ENCODE data around the gene SPATA32. TPM values are rescaled to one million over a fixed set of nuclear protein-coding genes. Genes with fewer than 3 reads are reported as not detected.

Gene SPATA32
- total RNA-seq, 1 donor from 2014 or later: not detected

- peak; percentile 16 to 46 for DNase-seq (ENCODE audit: low read depth in 2 of 2)
Measured at GRCh38 chr17:45247429-45248131, 14.3 kb downstream of the SPATA32 start.

DNA sequence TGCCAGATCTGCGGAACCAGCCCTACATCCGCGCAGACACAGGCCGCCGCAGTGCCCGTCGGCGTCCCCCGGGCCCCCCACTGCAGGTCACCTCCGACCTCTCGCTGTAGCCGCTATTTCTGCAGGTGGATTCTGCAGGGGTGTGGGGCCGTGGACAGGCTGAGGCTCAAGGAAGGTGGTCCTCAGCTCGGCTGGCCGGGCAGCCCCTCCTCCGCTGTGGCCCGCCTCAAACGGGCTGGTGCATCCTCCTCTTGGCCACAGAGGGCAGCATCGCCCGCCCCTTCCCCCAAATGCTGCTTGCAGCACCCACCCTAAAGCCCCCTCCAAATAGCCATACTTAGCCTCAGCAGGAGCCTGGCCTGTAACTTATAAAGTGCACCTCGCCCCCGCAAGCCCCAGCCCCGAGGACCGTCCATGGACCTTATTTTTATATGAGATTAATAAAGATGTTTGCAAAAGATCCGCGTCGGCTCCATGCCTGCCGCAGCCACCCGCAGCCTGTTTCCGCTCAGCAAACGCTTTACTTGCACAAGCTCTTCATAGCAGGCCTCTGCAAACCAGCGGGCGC is 14.9 kb downstream of the SPATA32 start:
- DNase-seq (ENCODE audit: low read depth in 2 of 2): peak; percentile 14 to 29

DNA sequence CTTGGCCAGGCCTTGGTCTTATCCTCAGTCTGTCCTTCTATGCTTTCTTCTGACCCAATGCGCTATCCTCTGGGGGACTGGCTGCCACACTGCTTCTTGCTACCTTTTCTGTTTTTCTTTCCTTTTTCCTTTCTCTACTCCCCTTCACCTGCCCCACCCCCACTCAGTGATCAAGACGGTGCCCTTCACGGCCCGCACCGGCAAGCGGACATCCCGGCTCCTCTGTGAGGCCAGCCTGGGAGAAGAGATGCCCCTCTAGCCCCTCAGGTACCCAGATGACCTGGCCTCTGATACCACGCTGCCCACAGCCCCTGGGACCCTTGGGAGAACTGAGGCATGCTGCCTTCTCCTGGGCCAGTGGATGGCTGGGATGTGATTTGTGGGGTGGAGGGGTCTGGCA is 15.6 kb downstream of the SPATA32 start:
- no peak for DNase-seq (ENCODE audit: low read depth in 2 of 2)

DNA sequence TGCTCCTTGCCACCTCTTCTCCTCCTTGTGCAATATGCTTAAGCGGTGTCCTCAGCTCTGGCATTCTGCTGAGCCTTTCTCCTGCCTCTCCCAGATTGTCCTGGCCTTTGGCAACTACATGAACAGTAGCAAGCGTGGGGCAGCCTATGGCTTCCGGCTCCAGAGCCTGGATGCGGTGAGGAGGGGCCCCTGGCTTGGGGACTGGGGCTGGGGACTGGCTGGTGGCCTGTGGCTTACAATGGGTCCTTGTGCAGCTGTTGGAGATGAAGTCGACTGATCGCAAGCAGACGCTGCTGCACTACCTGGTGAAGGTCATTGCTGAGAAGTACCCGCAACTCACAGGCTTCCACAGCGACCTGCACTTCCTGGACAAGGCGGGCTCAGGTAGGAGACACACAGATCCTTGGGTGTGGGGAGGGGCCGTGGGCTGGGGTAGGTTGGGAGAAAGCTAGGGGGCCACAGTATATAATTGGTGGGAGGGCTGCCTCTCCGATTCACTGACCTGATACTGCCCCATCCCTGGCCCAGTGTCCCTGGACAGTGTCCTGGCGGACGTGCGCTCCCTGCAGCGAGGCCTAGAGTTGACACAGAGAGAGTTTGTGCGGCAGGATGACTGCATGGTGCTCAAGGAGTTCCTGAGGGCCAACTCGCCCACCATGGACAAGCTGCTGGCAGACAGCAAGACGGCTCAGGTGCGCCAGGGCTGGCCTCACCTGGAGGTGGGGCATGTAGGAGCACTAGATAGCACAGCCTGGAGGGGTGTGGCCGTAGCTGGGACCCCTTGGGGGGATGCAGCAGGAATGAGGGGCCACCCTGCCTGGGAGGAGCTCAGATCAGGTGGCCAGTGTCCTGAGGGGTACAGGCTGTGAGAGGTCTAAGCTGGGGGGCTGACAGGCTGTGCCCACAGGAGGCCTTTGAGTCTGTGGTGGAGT is 16.9 kb downstream of the SPATA32 start:
- no peak for DNase-seq (ENCODE audit: low read depth in 2 of 2)

DNA sequence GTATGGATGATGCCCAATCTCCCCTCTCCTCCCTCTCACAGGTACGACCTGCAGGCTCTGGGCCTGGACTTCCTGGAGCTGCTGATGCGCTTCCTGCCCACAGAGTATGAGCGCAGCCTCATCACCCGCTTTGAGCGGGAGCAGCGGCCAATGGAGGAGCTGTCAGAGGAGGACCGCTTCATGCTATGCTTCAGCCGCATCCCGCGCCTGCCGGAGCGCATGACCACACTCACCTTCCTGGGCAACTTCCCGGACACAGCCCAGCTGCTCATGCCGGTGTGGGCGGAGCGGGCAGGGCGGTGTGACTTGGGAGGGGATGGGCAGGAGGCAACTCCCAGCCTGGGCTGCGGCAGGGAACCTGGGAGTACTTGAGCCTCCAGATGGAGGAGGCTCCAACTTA is 18.1 kb downstream of the SPATA32 start:
- DNase-seq (ENCODE audit: low read depth in 2 of 2): no peak

DNA sequence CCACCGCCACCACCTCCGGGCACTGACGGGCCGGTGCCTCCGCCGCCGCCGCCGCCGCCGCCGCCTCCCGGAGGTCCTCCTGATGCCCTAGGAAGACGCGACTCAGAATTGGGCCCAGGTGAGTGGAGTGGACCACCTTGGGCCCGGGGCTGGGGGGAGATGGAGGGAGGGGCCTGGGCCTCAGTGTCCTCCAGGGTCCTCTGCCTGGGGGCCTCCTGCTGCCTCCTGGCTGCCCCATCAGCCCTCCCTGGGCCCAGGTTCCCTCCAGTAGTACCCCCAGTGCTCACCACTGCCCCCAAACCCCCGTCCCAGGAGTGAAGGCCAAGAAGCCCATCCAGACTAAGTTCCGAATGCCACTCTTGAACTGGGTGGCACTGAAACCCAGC is 19.9 kb downstream of the SPATA32 start:
- DNase-seq (ENCODE audit: low read depth in 2 of 2): no peak

DNA sequence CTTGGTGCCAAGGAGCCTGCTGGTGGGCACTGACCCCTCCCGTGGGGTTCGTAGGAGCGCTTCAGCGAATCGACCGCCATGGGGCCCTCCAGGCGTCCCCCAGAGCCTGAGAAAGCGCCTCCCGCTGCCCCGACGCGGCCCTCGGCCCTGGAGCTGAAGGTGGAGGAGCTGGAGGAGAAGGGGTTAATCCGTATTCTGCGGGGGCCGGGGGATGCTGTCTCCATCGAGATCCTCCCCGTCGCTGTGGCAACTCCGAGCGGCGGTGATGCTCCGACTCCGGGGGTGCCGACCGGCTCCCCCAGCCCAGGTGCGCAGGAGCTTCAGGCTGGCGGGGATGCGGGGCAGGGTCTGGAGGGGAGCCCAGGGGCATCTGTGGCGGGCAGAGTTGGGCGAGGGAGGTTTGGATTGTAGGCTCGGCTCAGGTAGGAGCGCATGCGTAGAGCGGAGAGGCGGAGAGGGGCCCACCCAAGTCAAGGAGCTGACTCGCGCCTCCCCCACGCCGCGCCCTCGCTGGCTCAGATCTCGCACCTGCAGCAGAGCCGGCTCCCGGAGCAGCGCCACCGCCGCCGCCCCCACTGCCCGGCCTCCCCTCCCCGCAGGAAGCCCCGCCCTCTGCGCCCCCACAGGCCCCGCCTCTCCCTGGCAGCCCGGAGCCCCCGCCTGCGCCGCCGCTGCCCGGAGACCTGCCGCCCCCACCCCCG is 20.4 kb downstream of the SPATA32 start:
- DNase-seq (ENCODE audit: low read depth in 2 of 2): no peak

DNA sequence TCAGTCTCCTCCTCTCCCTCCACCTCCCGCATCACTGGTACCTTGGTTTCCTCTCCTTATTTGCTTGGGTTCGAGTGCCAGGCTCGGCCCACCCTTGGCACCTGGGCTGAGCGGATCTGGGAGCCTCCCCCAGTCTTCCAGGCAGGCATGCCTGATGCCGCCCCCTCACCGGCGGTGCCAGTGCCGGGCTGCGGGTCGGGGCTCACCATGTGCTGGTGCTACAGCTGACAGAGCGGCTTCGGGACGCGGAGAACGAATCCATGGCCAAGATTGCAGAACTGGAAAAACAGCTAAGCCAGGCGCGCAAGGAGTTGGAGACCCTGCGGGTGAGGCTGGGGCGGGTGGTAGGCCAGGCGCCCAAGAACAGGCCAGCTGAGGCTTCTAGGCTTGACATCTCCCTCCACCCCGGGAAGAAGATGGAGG is 21.0 kb downstream of the SPATA32 start:
- no peak for DNase-seq (ENCODE audit: low read depth in 2 of 2)

DNA sequence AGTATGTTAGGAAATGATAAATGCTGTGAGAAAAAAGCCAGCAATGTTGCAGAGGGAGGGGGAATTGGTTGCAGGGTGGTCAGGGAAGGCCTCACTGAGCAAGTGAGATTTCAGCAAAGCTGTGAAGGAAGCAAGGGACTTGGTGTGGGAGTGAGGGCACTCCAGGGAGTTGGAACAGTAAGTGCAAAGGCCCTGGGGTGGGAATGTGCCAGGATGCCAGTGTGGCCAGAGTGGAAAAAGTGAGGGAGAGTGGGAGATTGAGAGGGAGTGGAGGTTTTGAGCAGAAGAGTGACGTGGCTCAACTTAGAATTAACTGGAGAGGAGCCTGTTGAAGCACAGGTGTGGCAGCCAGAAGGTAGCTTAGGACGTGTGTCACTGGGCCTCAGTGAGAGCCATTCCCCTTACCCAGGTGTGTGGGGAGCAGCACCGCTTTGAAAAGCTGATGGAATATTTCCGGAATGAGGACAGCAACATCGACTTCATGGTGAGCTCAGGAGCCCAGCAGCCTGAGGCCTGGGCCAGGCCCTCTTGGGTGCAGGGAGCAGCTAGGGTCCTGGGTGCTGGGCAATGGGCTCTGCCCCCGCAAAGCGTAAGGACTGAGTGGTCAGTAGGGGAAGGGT is 23.6 kb downstream of the SPATA32 start:
- DNase-seq (ENCODE audit: low read depth in 2 of 2): no peak

GRCh38 chr17:45237686-45238085 is 24.2 kb downstream of the SPATA32 start:
- DNase-seq (ENCODE audit: low read depth in 2 of 2): no peak

GRCh38 chr17:45236282-45236606 is 25.6 kb downstream of the SPATA32 start:
- DNase-seq (ENCODE audit: low read depth in 2 of 2): no peak

- DNase-seq (ENCODE audit: low read depth in 2 of 2): peak; percentile 49 to 73
Measured at GRCh38 chr17:45235416-45236281, 26.2 kb downstream of the SPATA32 start.

DNA sequence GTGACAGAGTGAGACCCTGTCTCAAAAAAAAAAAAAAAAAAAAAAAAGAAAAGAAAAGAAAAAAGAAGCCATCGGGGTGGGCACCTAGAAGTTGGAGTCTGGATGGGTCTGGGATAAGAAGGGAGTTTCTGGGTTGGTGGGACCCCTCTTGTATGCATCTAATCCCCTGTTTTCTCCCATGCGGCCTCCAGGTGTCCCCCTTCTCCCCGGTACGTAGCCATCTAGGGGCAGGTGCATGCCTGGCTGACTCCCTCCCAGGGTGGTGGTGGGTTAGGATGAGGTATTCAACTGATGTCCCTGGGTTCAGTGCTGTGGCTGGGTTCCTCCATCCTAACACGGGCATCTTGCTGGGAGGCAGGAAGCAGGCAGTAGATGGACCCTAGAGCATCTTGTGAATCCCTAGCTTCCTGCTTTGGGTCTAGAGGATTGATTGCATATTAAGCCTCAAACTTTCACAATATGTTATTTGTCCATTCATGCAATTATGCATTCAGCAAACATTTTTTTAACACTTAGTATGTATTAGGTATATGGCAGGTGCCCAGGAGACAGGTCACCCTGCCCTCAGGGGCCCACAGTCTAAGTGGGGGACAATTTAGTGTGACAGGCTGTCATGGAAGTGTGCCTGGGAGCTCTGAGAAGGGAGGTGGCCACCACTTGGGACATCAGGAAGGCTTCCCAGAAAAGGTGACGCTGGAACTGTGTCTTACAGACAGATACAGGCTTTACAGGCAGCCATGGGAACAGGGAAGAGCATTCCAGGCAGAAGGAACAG is 27.1 kb downstream of the SPATA32 start:
- DNase-seq (ENCODE audit: low read depth in 2 of 2): peak in 1 of 2 donors; percentile 49

GRCh38 chr17:45233423-45233924 is 28.4 kb downstream of the SPATA32 start:
- DNase-seq (ENCODE audit: low read depth in 2 of 2): no peak

GRCh38 chr17:45232514-45233422 is 29.1 kb downstream of the SPATA32 start:
- DNase-seq (ENCODE audit: low read depth in 2 of 2): no peak

DNA sequence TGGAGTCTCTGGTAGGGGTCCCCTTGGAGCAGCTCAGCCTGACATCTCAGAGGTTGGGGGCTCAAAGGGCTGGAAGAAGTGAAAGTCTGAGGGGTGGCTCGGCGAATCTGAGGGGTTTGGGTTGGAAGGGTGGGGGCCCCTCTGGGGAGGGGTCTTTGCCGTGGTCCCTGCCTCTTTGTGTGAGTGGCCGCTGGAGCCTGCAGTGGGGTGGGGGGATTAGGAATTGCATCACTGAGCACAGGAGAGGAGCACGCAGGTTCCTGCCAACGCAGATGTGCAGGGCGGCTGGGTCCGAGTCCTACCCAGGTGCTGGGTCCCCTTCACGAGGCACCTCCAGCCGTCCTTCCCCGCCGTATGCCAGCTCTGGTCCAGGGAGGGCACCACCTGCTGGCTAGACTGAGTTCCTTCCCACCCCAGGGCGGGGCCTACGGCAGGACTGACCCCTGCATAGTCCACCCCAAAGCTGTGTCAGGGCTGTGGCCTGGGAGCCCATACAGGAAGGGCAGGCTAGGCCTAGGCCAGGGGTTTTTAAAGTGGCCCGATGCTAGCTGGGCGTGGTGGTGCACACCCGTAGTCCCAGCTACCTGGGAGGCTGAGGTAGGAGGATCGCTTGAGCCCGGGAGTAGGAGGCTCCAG is 30.3 kb downstream of the SPATA32 start:
- peak in 1 of 2 donors; percentile 31 for DNase-seq (ENCODE audit: low read depth in 2 of 2)

- DNase-seq (ENCODE audit: low read depth in 2 of 2): no peak
Measured at GRCh38 chr17:45230787-45231480, 31.0 kb downstream of the SPATA32 start.
